PC-3 (cell line): Measurements from ENCODE around the gene HSPA6. TPM values are rescaled to one million over a fixed set of nuclear protein-coding genes. Genes with fewer than 3 reads are reported as not detected.

Experiments
- ATAC-seq: fragments of 200-7000 bp; cut with Tn5 transposase; 2 replicates; pipeline ENCODE4 v1.9.1; 2020; ENCODE audit warnings: mild to moderate bottlenecking, moderate library complexity
- BruUV-seq: library from RNA; stranded (reverse); fragments of 400-500 nt; replicated peaks from 2 replicates; lab custom pipeline; 2021; lab: Mats Ljungman, UMichigan
- CTCF ChIA-PET: fragments of 300-600 bp; sonication (Branson Sonifier 250); formaldehyde crosslinking; loops from one replicate; lab custom pipeline; 2022; ENCODE audit warnings: antibody characterized with exemption; lab: Charles Lee
- POLR2A ChIA-PET: fragments of 300-600 bp; sonication (Branson Sonifier 250); formaldehyde crosslinking; loops from one replicate; lab custom pipeline; 2022; ENCODE audit warnings: antibody characterized with exemption; ENCODE audit not compliant: unreplicated experiment; lab: Charles Lee
- DNase-seq: peaks from one replicate; pipeline ENCODE4 v3.0.0-alpha.2; 2015
- H2AFZ ChIP-seq: fragments of 300-600 bp; sonication (generic); 2 replicates; pipeline ENCODE4 v1.6.0; 2016; ENCODE audit warnings: antibody characterized with exemption, low read length
- H3F3A ChIP-seq: fragments of 300-600 bp; sonication (generic); one replicate; pipeline ENCODE4 v1.6.0; 2017; ENCODE audit warnings: antibody characterized with exemption, low read length, control low read depth, mild to moderate bottlenecking; ENCODE audit not compliant: unreplicated experiment
- H3K27ac ChIP-seq: fragments of 300-600 bp; sonication (generic); 2 replicates; pipeline ENCODE4 v1.5.1; 2016; ENCODE audit warnings: mild to moderate bottlenecking, low read length
- H3K27me3 ChIP-seq: fragments of 300-600 bp; sonication (generic); 2 replicates; pipeline ENCODE4 v1.6.1; 2016; ENCODE audit warnings: low read length, mixed read lengths
- H3K36me3 ChIP-seq: fragments of 300-600 bp; sonication (generic); 2 replicates; pipeline ENCODE4 v1.6.1; 2016; ENCODE audit warnings: low read depth, mixed run types, low read length, mixed read lengths
- H3K4me1 ChIP-seq: fragments of 300-600 bp; sonication (generic); 2 replicates; pipeline ENCODE4 v1.5.1; 2016; ENCODE audit warnings: low read length; ENCODE audit not compliant: insufficient read depth
- H3K4me2 ChIP-seq: fragments of 300-600 bp; sonication (generic); 2 replicates; pipeline ENCODE4 v1.6.0; 2016; ENCODE audit warnings: low read length
- H3K4me3 ChIP-seq: fragments of 300-600 bp; sonication (generic); 2 replicates; pipeline ENCODE4 v1.5.1; 2016; ENCODE audit warnings: mild to moderate bottlenecking, low read length, mixed read lengths
- H3K79me2 ChIP-seq: fragments of 300-600 bp; sonication (generic); 2 replicates; pipeline ENCODE4 v1.6.1; 2017; ENCODE audit warnings: low read length, mixed read lengths
- H3K9ac ChIP-seq: fragments of 300-600 bp; sonication (generic); 2 replicates; pipeline ENCODE4 v1.6.0; 2016; ENCODE audit warnings: mild to moderate bottlenecking, low read length
- H3K9me2 ChIP-seq: fragments of 300-600 bp; sonication (generic); replicated peaks from 2 replicates; pipeline ENCODE4 v1.6.1; 2016; ENCODE audit warnings: mixed run types, low read length, mixed read lengths
- H3K9me3 ChIP-seq: fragments of 300-600 bp; sonication (generic); 2 replicates; pipeline ENCODE4 v1.6.1; 2016; ENCODE audit warnings: low read length, mixed read lengths
- H4K20me1 ChIP-seq: fragments of 300-600 bp; sonication (generic); 2 replicates; pipeline ENCODE4 v1.6.1; 2016; ENCODE audit warnings: low read length, mixed read lengths
- CTCF ChIP-seq: fragments of 300-600 bp; sonication (generic); conservative IDR thresholded peaks from 2 replicates; pipeline ENCODE4 v1.5.1; 2017; ENCODE audit warnings: antibody characterized with exemption, low read depth, mild to moderate bottlenecking, low read length
- EZH2 ChIP-seq: fragments of 300-600 bp; sonication (generic); IDR thresholded peaks from one replicate; pipeline ENCODE4 v1.6.1; 2017; ENCODE audit warnings: antibody characterized with exemption, mild to moderate bottlenecking, low read length; ENCODE audit not compliant: unreplicated experiment
- EZH2phosphoT487 ChIP-seq: fragments of 300-600 bp; sonication (generic); IDR thresholded peaks from 2 replicates; pipeline ENCODE4 v1.6.1; 2018; ENCODE audit warnings: mild to moderate bottlenecking, antibody characterized with exemption, low read length, borderline replicate concordance
- intact Hi-C: fragments of 100-400 bp; cut with micrococcal nuclease; formaldehyde crosslinking; loops from 2 replicates; pipeline ENCODE4 v1.9.0; 2023
- total RNA-seq: library from RNA; depleted of rRNA; stranded (reverse); fragments of >200 nt; gene quantifications from 2 replicates; pipeline ENCODE4 v1.2.3, GENCODE V29; 2014

HSPA6 gene
- total RNA-seq, 1 experiment from 2014 or later = 4.3 TPM

- TF ChIP-seq CTCF = no peak
- TF ChIP-seq EZH2phosphoT487 = no peak
- TF ChIP-seq EZH2 = no peak
- ATAC-seq = peak; percentile 64
- H3K9me2 ChIP-seq = no peaks in the 10 kb centered on the region
- H3K4me3 ChIP-seq = no peak overlapping the region
- H2AFZ ChIP-seq = no peak overlapping the region
- intact Hi-C loops = no loop called here
- no peaks in the 10 kb centered on the region for H4K20me1 ChIP-seq
- no TSS peak for BruUV-seq
- H3K27ac ChIP-seq = no peak overlapping the region
- peaks cover 9% of the 10 kb centered on the region for H3K27me3 ChIP-seq
- H3K4me1 ChIP-seq = 0 out of 2 replicates have a peak, but pooled peaks cover 4% of the 10 kb centered on the region
- peak; percentile 71 for DNase-seq
- no peak overlapping the region for H3K4me2 ChIP-seq
- H3F3A ChIP-seq = no peaks in the 10 kb centered on the region
- ChIA-PET POLR2A (no interaction called here), CTCF (no interaction called here)
- no peaks in the 10 kb centered on the region for H3K36me3 ChIP-seq
- no peak overlapping the region for H3K9ac ChIP-seq
- no peaks in the 10 kb centered on the region for H3K9me3 ChIP-seq
- no peaks in the 10 kb centered on the region for H3K79me2 ChIP-seq
Observed at GRCh38 chr1:161502641-161503393, 21.5 kb upstream of the HSPA6 start.

GRCh38 chr1:161503394-161503748 is 21.0 kb upstream of the HSPA6 start:
- TF ChIP-seq EZH2phosphoT487 (no peak), CTCF (no peak), EZH2 (no peak)
- ATAC-seq (no peak), DNase-seq (no peak)
- no peak overlapping the region for H3K9ac ChIP-seq
- 0 out of 2 replicates have a peak, but pooled peaks cover 4% of the 10 kb centered on the region for H3K4me1 ChIP-seq
- H4K20me1 ChIP-seq = no peaks in the 10 kb centered on the region
- H3K79me2 ChIP-seq = no peaks in the 10 kb centered on the region
- H3K27ac ChIP-seq = no peak overlapping the region
- no peak overlapping the region for H3K4me2 ChIP-seq
- H3K4me3 ChIP-seq = no peak overlapping the region
- ChIA-PET CTCF (no interaction called here), POLR2A (no interaction called here)
- H3F3A ChIP-seq = no peaks in the 10 kb centered on the region
- H3K9me3 ChIP-seq = no peaks in the 10 kb centered on the region
- intact Hi-C loops = no loop called here
- H3K27me3 ChIP-seq = peaks cover 7% of the 10 kb centered on the region; the same call in 1 of the 2 replicates
- H2AFZ ChIP-seq = no peak overlapping the region
- H3K9me2 ChIP-seq = no peaks in the 10 kb centered on the region
- no peaks in the 10 kb centered on the region for H3K36me3 ChIP-seq
- no TSS peak for BruUV-seq

GRCh38 chr1:161505686-161506085 is 18.7 kb upstream of the HSPA6 start:
- ATAC-seq (no peak), DNase-seq (no peak)
- no TSS peak for BruUV-seq
- POLR2A ChIA-PET = no interaction called here
- Histone ChIP-seq H3K9ac (no peak overlapping the region), H4K20me1 (no peaks in the 10 kb centered on the region), H3K9me3 (no peaks in the 10 kb centered on the region), H3K27ac (no peak overlapping the region), H3K36me3 (no peaks in the 10 kb centered on the region), H3K79me2 (no peaks in the 10 kb centered on the region), H3K4me3 (no peak overlapping the region), H2AFZ (no peak overlapping the region), H3K4me1 (0 out of 2 replicates have a peak, but pooled peaks cover 4% of the 10 kb centered on the region), H3K9me2 (no peaks in the 10 kb centered on the region), H3K27me3 (no peaks in the 10 kb centered on the region), H3K4me2 (no peak overlapping the region), H3F3A (no peaks in the 10 kb centered on the region)
- CTCF ChIA-PET = no interaction called here
- intact Hi-C loops = no loop called here
- TF ChIP-seq EZH2phosphoT487 (no peak), EZH2 (no peak)
